ENCODE data around the gene FUOM.

FUOM gene

GRCh38 chr10:133343558-133343957 is 14.3 kb downstream of the FUOM start:
- Histone ChIP-seq H3K27me3 (ENCODE audit: control insufficient read depth in 1 of 2, insufficient read depth in 2 of 2, low read length in 2 of 2) (peaks cover 16 to 37% of the 10 kb centered on the region in 2 donors), H3K9me3 (ENCODE audit: low read length) (no peaks in the 10 kb centered on the region), H3K36me3 (ENCODE audit: insufficient read depth, low read length) (no peaks in the 10 kb centered on the region), H3K4me3 (ENCODE audit: low read depth in 1 of 2, low read length in 2 of 2) (no peak overlapping the region), H3K4me1 (ENCODE audit: insufficient read depth, low read length) (no peaks in the 10 kb centered on the region), H3K9ac (ENCODE audit: low read length) (no peak overlapping the region), H3K27ac (ENCODE audit: low read depth, low read length) (no peak overlapping the region)

DNA sequence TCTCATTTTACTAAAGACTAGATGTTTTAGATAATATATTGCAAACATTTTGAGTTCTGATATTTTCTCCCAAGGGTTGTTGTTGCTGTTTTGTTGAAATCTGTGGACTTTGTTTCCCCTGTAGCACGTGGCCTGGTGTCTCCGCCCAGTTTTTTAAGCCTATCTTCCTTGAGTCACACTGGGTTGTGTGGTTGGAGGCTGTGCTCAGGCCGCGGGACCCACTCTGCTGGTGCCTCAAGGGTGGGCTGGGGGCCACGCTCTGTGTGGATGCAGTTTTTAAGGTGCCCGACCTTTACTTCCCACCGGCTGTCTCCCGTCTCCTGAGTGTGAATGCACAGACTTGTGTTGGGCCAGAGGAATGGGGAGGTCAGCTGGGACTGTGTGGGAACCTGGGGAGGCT is 14.9 kb downstream of the FUOM start:
- Histone ChIP-seq H3K36me3 (ENCODE audit: insufficient read depth, low read length) (no peaks in the 10 kb centered on the region), H3K9ac (ENCODE audit: low read length) (no peak overlapping the region), H3K4me1 (ENCODE audit: insufficient read depth, low read length) (no peaks in the 10 kb centered on the region), H3K27ac (ENCODE audit: low read depth, low read length) (no peak overlapping the region), H3K27me3 (ENCODE audit: control insufficient read depth in 1 of 2, insufficient read depth in 2 of 2, low read length in 2 of 2) (peaks cover 22 to 41% of the 10 kb centered on the region in 2 donors), H3K4me3 (ENCODE audit: low read depth in 1 of 2, low read length in 2 of 2) (no peak overlapping the region), H3K9me3 (ENCODE audit: low read length) (no peaks in the 10 kb centered on the region)

DNA sequence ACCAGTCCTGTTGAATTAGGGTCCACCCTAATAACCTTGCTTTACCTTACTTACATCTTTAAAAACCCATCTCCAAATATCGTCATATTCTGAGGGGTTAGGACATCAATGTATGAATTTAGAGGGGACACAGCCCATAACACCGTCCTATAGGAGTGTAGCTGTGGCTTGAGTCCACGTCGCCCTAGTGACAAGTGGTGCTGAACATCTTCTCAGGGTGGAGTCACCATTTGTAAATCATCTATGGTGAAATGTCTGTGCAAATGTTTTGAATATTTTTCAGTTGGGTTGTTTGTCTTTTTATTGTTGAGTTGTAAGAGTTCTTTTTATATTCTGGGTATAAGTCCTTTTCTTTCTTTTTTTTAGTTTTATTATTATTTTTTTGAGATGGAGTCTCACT is 15.8 kb downstream of the FUOM start:
- no peak overlapping the region for H3K27ac ChIP-seq (ENCODE audit: low read depth, low read length)
- H3K27me3 ChIP-seq (ENCODE audit: control insufficient read depth in 1 of 2, insufficient read depth in 2 of 2, low read length in 2 of 2) = peaks cover 32 to 41% of the 10 kb centered on the region in 2 donors
- no peaks in the 10 kb centered on the region for H3K9me3 ChIP-seq (ENCODE audit: low read length)
- no peak overlapping the region for H3K9ac ChIP-seq (ENCODE audit: low read length)
- H3K36me3 ChIP-seq (ENCODE audit: insufficient read depth, low read length) = no peaks in the 10 kb centered on the region
- H3K4me3 ChIP-seq (ENCODE audit: low read depth in 1 of 2, low read length in 2 of 2) = no peak overlapping the region
- no peaks in the 10 kb centered on the region for H3K4me1 ChIP-seq (ENCODE audit: insufficient read depth, low read length)

- no peaks in the 10 kb centered on the region for H3K9me3 ChIP-seq (ENCODE audit: low read length)
- no peak overlapping the region for H3K27ac ChIP-seq (ENCODE audit: low read depth, low read length)
- no peaks in the 10 kb centered on the region for H3K36me3 ChIP-seq (ENCODE audit: insufficient read depth, low read length)
- H3K27me3 ChIP-seq (ENCODE audit: control insufficient read depth in 1 of 2, insufficient read depth in 2 of 2, low read length in 2 of 2) = peaks cover 38 to 54% of the 10 kb centered on the region in 2 donors
- no peak overlapping the region for H3K9ac ChIP-seq (ENCODE audit: low read length)
- H3K4me3 ChIP-seq (ENCODE audit: low read depth in 1 of 2, low read length in 2 of 2) = no peak overlapping the region
- peaks cover 7% of the 10 kb centered on the region for H3K4me1 ChIP-seq (ENCODE audit: insufficient read depth, low read length)
Observed at GRCh38 chr10:133339708-133340380, 18.0 kb downstream of the FUOM start.

GRCh38 chr10:133338080-133339071 is 19.4 kb downstream of the FUOM start:
- H3K4me3 ChIP-seq (ENCODE audit: low read depth in 1 of 2, low read length in 2 of 2) = no peak overlapping the region
- H3K36me3 ChIP-seq (ENCODE audit: insufficient read depth, low read length) = no peaks in the 10 kb centered on the region
- peaks cover 38 to 58% of the 10 kb centered on the region in 2 donors for H3K27me3 ChIP-seq (ENCODE audit: control insufficient read depth in 1 of 2, insufficient read depth in 2 of 2, low read length in 2 of 2)
- H3K9ac ChIP-seq (ENCODE audit: low read length) = no peak overlapping the region
- H3K27ac ChIP-seq (ENCODE audit: low read depth, low read length) = no peak overlapping the region
- peaks cover 7% of the 10 kb centered on the region for H3K4me1 ChIP-seq (ENCODE audit: insufficient read depth, low read length)
- H3K9me3 ChIP-seq (ENCODE audit: low read length) = no peaks in the 10 kb centered on the region

- H3K9me3 ChIP-seq (ENCODE audit: low read length) = no peaks in the 10 kb centered on the region
- peaks cover 44 to 61% of the 10 kb centered on the region in 2 donors for H3K27me3 ChIP-seq (ENCODE audit: control insufficient read depth in 1 of 2, insufficient read depth in 2 of 2, low read length in 2 of 2)
- H3K4me3 ChIP-seq (ENCODE audit: low read depth in 1 of 2, low read length in 2 of 2) = no peak overlapping the region
Observed at GRCh38 chr10:133337370-133337725, 20.5 kb downstream of the FUOM start.

DNA sequence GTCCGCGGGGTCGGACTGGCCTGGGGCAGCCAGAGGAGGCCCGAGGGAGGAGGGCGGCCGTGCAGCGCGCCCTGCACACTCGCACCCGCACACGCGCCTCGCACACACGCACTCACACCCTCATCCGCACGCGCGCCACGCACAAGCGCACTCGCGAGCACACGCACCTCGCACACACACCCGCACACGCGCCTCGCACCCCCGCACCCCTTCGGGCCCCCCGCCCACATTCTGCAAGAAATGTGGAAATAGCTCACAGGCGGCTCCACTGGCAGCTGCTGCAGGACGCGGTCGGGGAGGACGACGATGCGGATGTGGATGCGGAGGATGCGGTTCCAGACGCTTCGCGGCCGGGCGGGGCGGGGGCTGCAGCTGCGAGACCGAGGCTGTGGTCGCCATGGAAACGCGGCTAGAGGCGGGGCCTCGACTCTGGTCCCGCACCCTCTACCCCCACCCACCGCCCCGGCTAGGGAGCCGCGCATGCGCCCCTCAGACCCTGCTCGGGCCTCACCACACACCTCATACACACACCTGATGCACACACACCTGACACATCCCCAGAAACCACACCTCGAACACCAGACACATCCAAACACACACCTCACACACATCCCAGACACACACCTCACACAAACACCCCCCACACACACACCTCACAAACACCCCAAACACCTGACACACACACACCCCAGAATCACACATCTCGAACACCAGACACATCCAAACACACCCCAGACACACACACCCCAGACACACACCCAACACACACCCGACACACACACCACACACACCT is 21.0 kb downstream of the FUOM start, which contains the start of gene CALY:
TSS of gene CALY (minus strand) at position 320 of the 793 bp plus-strand sequence. CDS start 7,907 bp downstream, outside the sequence.
- Histone ChIP-seq H3K36me3 (ENCODE audit: insufficient read depth, low read length) (no peaks in the 10 kb centered on the region), H3K9ac (ENCODE audit: low read length) (no peak within 1 kb of the TSS), H3K27me3 (ENCODE audit: control insufficient read depth in 1 of 2, insufficient read depth in 2 of 2, low read length in 2 of 2) (peaks cover 47 to 66% of the 10 kb centered on the region in 2 donors), H3K4me1 (ENCODE audit: insufficient read depth, low read length) (peaks cover 7% of the 10 kb centered on the region), H3K9me3 (ENCODE audit: low read length) (no peaks in the 10 kb centered on the region), H3K4me3 (ENCODE audit: low read depth in 1 of 2, low read length in 2 of 2) (peak within 1 kb of the TSS in 1 of 2 donors; percentile 32), H3K27ac (ENCODE audit: low read depth, low read length) (no peak within 1 kb of the TSS)

More at GRCh38 chr10:133337370-133337725, 20.5 kb downstream of the FUOM start:
- Histone ChIP-seq H3K4me1 (ENCODE audit: insufficient read depth, low read length) (peaks cover 7% of the 10 kb centered on the region), H3K27ac (ENCODE audit: low read depth, low read length) (no peak overlapping the region), H3K36me3 (ENCODE audit: insufficient read depth, low read length) (no peaks in the 10 kb centered on the region), H3K9ac (ENCODE audit: low read length) (no peak overlapping the region)

- Histone ChIP-seq H3K27me3 (ENCODE audit: control insufficient read depth in 1 of 2, insufficient read depth in 2 of 2, low read length in 2 of 2) (peaks cover 48 to 73% of the 10 kb centered on the region in 2 donors), H3K27ac (ENCODE audit: low read depth, low read length) (no peak overlapping the region), H3K4me1 (ENCODE audit: insufficient read depth, low read length) (peaks cover 7% of the 10 kb centered on the region), H3K36me3 (ENCODE audit: insufficient read depth, low read length) (no peaks in the 10 kb centered on the region), H3K9me3 (ENCODE audit: low read length) (no peaks in the 10 kb centered on the region), H3K4me3 (ENCODE audit: low read depth in 1 of 2, low read length in 2 of 2) (no peak overlapping the region), H3K9ac (ENCODE audit: low read length) (no peak overlapping the region)
Observed at GRCh38 chr10:133336118-133336576, 21.7 kb downstream of the FUOM start.

- peak overlapping the region in 1 of 2 donors; percentile 32 for H3K4me3 ChIP-seq (ENCODE audit: low read depth in 1 of 2, low read length in 2 of 2)
- H3K9me3 ChIP-seq (ENCODE audit: low read length) = no peaks in the 10 kb centered on the region
- H3K27ac ChIP-seq (ENCODE audit: low read depth, low read length) = no peak overlapping the region
- H3K4me1 ChIP-seq (ENCODE audit: insufficient read depth, low read length) = peaks cover 7% of the 10 kb centered on the region
- H3K36me3 ChIP-seq (ENCODE audit: insufficient read depth, low read length) = no peaks in the 10 kb centered on the region
- peaks cover 52 to 77% of the 10 kb centered on the region in 2 donors for H3K27me3 ChIP-seq (ENCODE audit: control insufficient read depth in 1 of 2, insufficient read depth in 2 of 2, low read length in 2 of 2)
- H3K9ac ChIP-seq (ENCODE audit: low read length) = no peak overlapping the region
Observed at GRCh38 chr10:133335246-133336117, 22.3 kb downstream of the FUOM start.

- Histone ChIP-seq H3K27ac (ENCODE audit: low read depth, low read length) (no peak overlapping the region), H3K36me3 (ENCODE audit: insufficient read depth, low read length) (no peaks in the 10 kb centered on the region), H3K9me3 (ENCODE audit: low read length) (no peaks in the 10 kb centered on the region), H3K4me1 (ENCODE audit: insufficient read depth, low read length) (peaks cover 10% of the 10 kb centered on the region), H3K27me3 (ENCODE audit: control insufficient read depth in 1 of 2, insufficient read depth in 2 of 2, low read length in 2 of 2) (peaks cover 51 to 76% of the 10 kb centered on the region in 2 donors), H3K9ac (ENCODE audit: low read length) (no peak overlapping the region), H3K4me3 (ENCODE audit: low read depth in 1 of 2, low read length in 2 of 2) (peak overlapping the region in 1 of 2 donors; percentile 32)
Observed at GRCh38 chr10:133334503-133335245, 23.1 kb downstream of the FUOM start.
